Thyroid gland (tissue), 4 donors: Measurements from ENCODE around the gene MTHFD1L. TPM values are rescaled to one million over a fixed set of nuclear protein-coding genes. Genes with fewer than 3 reads are reported as not detected.
A peak's percentile ranks its signal among the peaks of the same experiment; 100 is the strongest.

ENCODE experiments used
- DNase-seq, 2 donors: peaks; one replicate each; pipeline ENCODE4 v3.0.0-alpha.2; 2019
- H3K27ac ChIP-seq, 3 donors: fragments of 200-600 bp; sonication (generic); 1 replicate in 2 of 3; 2 replicates in 1 of 3; pipeline ENCODE4 v1.5.1; 2016 to 2019; ENCODE audit warnings: mild to moderate bottlenecking in 1 of 3, moderate library complexity in 1 of 3
- H3K27me3 ChIP-seq: fragments of 200-600 bp; sonication (generic); one replicate; pipeline ENCODE4 v1.5.1; 2019
- H3K36me3 ChIP-seq, 2 donors: fragments of 200-600 bp; sonication (generic); one replicate each; pipeline ENCODE4 v1.5.1; 2016 to 2019
- H3K4me1 ChIP-seq, 2 donors: fragments of 200-600 bp; sonication (generic); one replicate each; pipeline ENCODE4 v1.5.1; 2017 to 2019
- H3K4me3 ChIP-seq, 3 donors: fragments of 200-600 bp; sonication (generic); replicated peaks in 1 of 3; 1 replicate in 2 of 3; 2 replicates in 1 of 3; pipeline ENCODE4 v1.5.1; 2016; ENCODE audit warnings: mild to moderate bottlenecking in 1 of 3
- H3K9me3 ChIP-seq: fragments of 200-600 bp; sonication (generic); one replicate; pipeline ENCODE4 v1.5.1; 2017
- CTCF ChIP-seq, 6 experiments: fragments of 200-600 bp in 3 of 6; fragments of 450-650 bp in 3 of 6; sonication (generic) in 3 of 6; IDR thresholded peaks; one replicate each; pipeline ENCODE4 v1.5.1; 2016 to 2019; ENCODE audit warnings: antibody characterized with exemption in 6 of 6, mild to moderate bottlenecking in 2 of 6, inconsistent platforms in 1 of 6, moderate library complexity in 1 of 6
- POLR2A ChIP-seq, 2 donors: fragments of 450-650 bp; IDR thresholded peaks; one replicate each; pipeline ENCODE4 v1.6.1; 2017; ENCODE audit warnings: antibody characterized with exemption in 2 of 2, mild to moderate bottlenecking in 2 of 2, moderate library complexity in 1 of 2
- WGBS, 2 donors: methylation state at CpG; one replicate each; pipeline ENCODE4 v1.1.5; 2017; 5-methylcytosine and 5-hydroxymethylcytosine counted together
- intact Hi-C: fragments of 100-400 bp; cut with DNase I; formaldehyde crosslinking; loops from one replicate; pipeline ENCODE4 v1.15.1; 2023
- total RNA-seq, 4 donors: library from RNA; depleted of rRNA; stranded (reverse); fragments of >200 nt; gene quantifications; one replicate each; pipeline ENCODE4 v1.2.3, GENCODE V29; 2016

The MTHFD1L gene
- total RNA-seq, 4 donors from 2014 or later, result 8.7 to 14.6 (median 11.0) TPM

- WGBS, 2 donors, result 72 to 79% methylated on average over 3 of the region's 3 CpGs
- TF ChIP-seq CTCF (IDR thresholded peaks at IDR 0.05) (no peak), POLR2A (IDR thresholded peaks at IDR 0.05) (no peak)
- Histone ChIP-seq H3K9me3 (no peaks in the 10 kb centered on the region), H3K4me1 (peaks cover 13 to 17% of the 10 kb centered on the region in 2 donors), H3K27ac (no peak overlapping the region), H3K27me3 (no peaks in the 10 kb centered on the region), H3K36me3 (no peaks in the 10 kb centered on the region), H3K4me3 (no peak overlapping the region)
- intact Hi-C loops, result no loop called here
- no peak for DNase-seq
Measured at GRCh38 chr6:150932996-150933395, 67.5 kb downstream of the MTHFD1L start.

GRCh38 chr6:150934380-150934779 lies 68.9 kb downstream of the MTHFD1L start:
- Histone ChIP-seq H3K4me1 (peaks cover 13 to 17% of the 10 kb centered on the region in 2 donors), H3K27me3 (no peaks in the 10 kb centered on the region), H3K9me3 (no peaks in the 10 kb centered on the region), H3K36me3 (no peaks in the 10 kb centered on the region), H3K4me3 (no peak overlapping the region), H3K27ac (no peak overlapping the region)
- intact Hi-C loops, result no loop called here
- DNase-seq, result no peak
- TF ChIP-seq POLR2A (IDR thresholded peaks at IDR 0.05), result no peak
- no peak for TF ChIP-seq CTCF (IDR thresholded peaks at IDR 0.05)
- 98 to 99% methylated on average over 4 of the region's 4 CpGs for WGBS, 2 donors

GRCh38 chr6:150936021-150936555 lies 70.6 kb downstream of the MTHFD1L start:
- Histone ChIP-seq H3K9me3 (no peaks in the 10 kb centered on the region), H3K27me3 (no peaks in the 10 kb centered on the region), H3K27ac (no peak overlapping the region), H3K4me1 (peaks cover 13 to 17% of the 10 kb centered on the region in 2 donors), H3K4me3 (no peak overlapping the region), H3K36me3 (no peaks in the 10 kb centered on the region)
- intact Hi-C loops, result no loop called here
- DNase-seq, result no peak
- 87 to 100% methylated on average over 2 of the region's 2 CpGs for WGBS, 2 donors
- TF ChIP-seq POLR2A (IDR thresholded peaks at IDR 0.05) (no peak), CTCF (IDR thresholded peaks at IDR 0.05) (no peak)

GRCh38 chr6:150937132-150937906 lies 71.8 kb downstream of the MTHFD1L start:
- Histone ChIP-seq H3K36me3 (no peaks in the 10 kb centered on the region), H3K4me3 (no peak overlapping the region), H3K9me3 (no peaks in the 10 kb centered on the region), H3K27me3 (no peaks in the 10 kb centered on the region), H3K4me1 (peaks cover 13 to 17% of the 10 kb centered on the region in 2 donors), H3K27ac (peak overlapping the region; percentile 5 to 36 (median 32))
- 42 to 60% methylated on average over 24 to 26 of the region's 26 CpGs for WGBS, 2 donors
- intact Hi-C loops, result no loop called here
- TF ChIP-seq CTCF (IDR thresholded peaks at IDR 0.05), result peak in 2 of 6 experiments; percentile 6 to 13
- no peak for TF ChIP-seq POLR2A (IDR thresholded peaks at IDR 0.05)
- peak; percentile 80 to 90 for DNase-seq

GRCh38 chr6:150939399-150939798 lies 73.9 kb downstream of the MTHFD1L start:
- Histone ChIP-seq H3K4me1 (peaks cover 12 to 13% of the 10 kb centered on the region in 2 donors), H3K27me3 (no peaks in the 10 kb centered on the region), H3K27ac (no peak overlapping the region), H3K36me3 (no peaks in the 10 kb centered on the region), H3K9me3 (no peaks in the 10 kb centered on the region), H3K4me3 (no peak overlapping the region)
- DNase-seq, result no peak
- 89 to 90% methylated on average over 5 of the region's 5 CpGs for WGBS, 2 donors
- TF ChIP-seq POLR2A (IDR thresholded peaks at IDR 0.05), result no peak
- no peak for TF ChIP-seq CTCF (IDR thresholded peaks at IDR 0.05)
- intact Hi-C loops, result no loop called here
